ENCODE data around the gene PLXDC2. TPM values are rescaled to one million over a fixed set of nuclear protein-coding genes. Genes with fewer than 3 reads are reported as not detected.

Gene PLXDC2
- polyA plus RNA-seq, 2 of the 4 experiments (the other 2 are of a cell fraction) = 0.08 to 0.09 TPM

- TF ChIP-seq ATOH8 (CRISPR knock-in tag; IDR thresholded peaks at IDR 0.05; ENCODE audit: low read depth) = no peak
- no peak for TF ChIP-seq ZC3H11A (IDR thresholded peaks at IDR 0.05)
- no peak for TF ChIP-seq MAFK (IDR thresholded peaks at IDR 0.05; ENCODE audit: partially characterized antibody)
- TF ChIP-seq SMC3 (IDR thresholded peaks at IDR 0.05) = no peak
- FAIRE-seq = no peak
- no peak for ATAC-seq
- POLR2A ChIA-PET = no interaction called here
- WGBS (ENCODE audit: missing lambda C conversion rate) = 16% methylated on average over 5 of the region's 5 CpGs
- DNase-seq (ENCODE audit: low read depth in 1 of 2, low spot score in 1 of 2) = no peak
- no peak overlapping the region for H3K27ac ChIP-seq
- CTCF ChIA-PET = no interaction called here
- H3K9me3 ChIP-seq = no peaks in the 10 kb centered on the region
- H3K4me1 ChIP-seq = no peaks in the 10 kb centered on the region
- H3K4me3 ChIP-seq = no peak overlapping the region
- H3K4me2 ChIP-seq = no peak overlapping the region
Measured at GRCh38 chr10:19882621-19883020, 66.4 kb downstream of the PLXDC2 start.

- Histone ChIP-seq H3K4me1 (no peaks in the 10 kb centered on the region), H3K27ac (no peak overlapping the region), H3K4me2 (no peak overlapping the region), H3K4me3 (no peak overlapping the region), H3K9me3 (no peaks in the 10 kb centered on the region)
- FAIRE-seq (no peak), ATAC-seq (no peak), DNase-seq (ENCODE audit: low read depth in 1 of 2, low spot score in 1 of 2) (no peak)
- ChIA-PET CTCF (interaction anchor here (0.9 kb wide), 1 partner anchor 20 kb away, joined by 3 read pairs; no protein-coding TSS in a partner anchor), POLR2A (no interaction called here)
- no peak for TF ChIP-seq HOXB5 (CRISPR knock-in tag; IDR thresholded peaks at IDR 0.05)
- TF ChIP-seq RAD21 (conservative IDR thresholded peaks at IDR 0.05 in 1 of 2, IDR thresholded peaks at IDR 0.05 in 1 of 2) = no peak
- TF ChIP-seq HOXA7 (CRISPR knock-in tag; IDR thresholded peaks at IDR 0.05) = no peak
- TF ChIP-seq NPAS2 (CRISPR knock-in tag; IDR thresholded peaks at IDR 0.05; ENCODE audit: borderline replicate concordance) = no peak
- TF ChIP-seq MAX (IDR thresholded peaks at IDR 0.05) = no peak
- TF ChIP-seq FOXS1 (CRISPR knock-in tag; IDR thresholded peaks at IDR 0.05) = no peak
- no peak for TF ChIP-seq PBX3 (IDR thresholded peaks at IDR 0.05)
- TF ChIP-seq NFE2L2 (conservative IDR thresholded peaks at IDR 0.05; ENCODE audit: low read length) = no peak
- TF ChIP-seq FOSB (CRISPR knock-in tag; IDR thresholded peaks at IDR 0.05) = no peak
- TF ChIP-seq GATA3 (IDR thresholded peaks at IDR 0.05; ENCODE audit: borderline replicate concordance) = no peak
- TF ChIP-seq ZSCAN20 (CRISPR knock-in tag; IDR thresholded peaks at IDR 0.05) = no peak
- no peak for TF ChIP-seq BHLHE40 (IDR thresholded peaks at IDR 0.05; ENCODE audit: low read depth, low read length)
- TF ChIP-seq RFX5 (IDR thresholded peaks at IDR 0.05) = no peak
- TF ChIP-seq JUNB (IDR thresholded peaks at IDR 0.05) = no peak
- 13% methylated on average over 3 of the region's 3 CpGs for whole genome bisulfite sequencing (ENCODE audit: missing lambda C conversion rate)
Measured at GRCh38 chr10:19888061-19888660, 71.9 kb downstream of the PLXDC2 start.

- TF ChIP-seq FOSB (CRISPR knock-in tag; IDR thresholded peaks at IDR 0.05) = no peak
- POLR2A ChIA-PET = no interaction called here
- CTCF ChIA-PET = no interaction called here
- Histone ChIP-seq H3K4me1 (no peaks in the 10 kb centered on the region), H3K27ac (no peak overlapping the region), H3K9me3 (no peaks in the 10 kb centered on the region), H3K4me2 (no peak overlapping the region), H3K4me3 (no peak overlapping the region)
- no peak for FAIRE-seq
- no peak for ATAC-seq
- WGBS (ENCODE audit: missing lambda C conversion rate) = 46% methylated on average over 2 of the region's 2 CpGs
- no peak for DNase-seq (ENCODE audit: low read depth in 1 of 2, low spot score in 1 of 2)
Measured at GRCh38 chr10:19889256-19889655, 73.0 kb downstream of the PLXDC2 start.

- ATAC-seq (no peak), FAIRE-seq (no peak), DNase-seq (ENCODE audit: low read depth in 1 of 2, low spot score in 1 of 2) (no peak)
- H3K4me3 ChIP-seq = no peak overlapping the region
- WGBS (ENCODE audit: missing lambda C conversion rate) = 37% methylated on average over 6 of the region's 6 CpGs
- H3K27ac ChIP-seq = no peak overlapping the region
- no peak overlapping the region for H3K4me2 ChIP-seq
- ChIA-PET POLR2A (no interaction called here), CTCF (no interaction called here)
- H3K4me1 ChIP-seq = no peaks in the 10 kb centered on the region
- H3K9me3 ChIP-seq = no peaks in the 10 kb centered on the region
- TF ChIP-seq EHMT2 (IDR thresholded peaks at IDR 0.05; ENCODE audit: low read depth) = no peak
- TF ChIP-seq KDM1A (IDR thresholded peaks at IDR 0.05; ENCODE audit: low read depth) = no peak
- TF ChIP-seq SREBF2 (IDR thresholded peaks at IDR 0.05) = no peak
- no peak for TF ChIP-seq SMC3 (IDR thresholded peaks at IDR 0.05)
- TF ChIP-seq EP300 (IDR thresholded peaks at IDR 0.05) = no peak
- TF ChIP-seq MAFK (IDR thresholded peaks at IDR 0.05; ENCODE audit: partially characterized antibody) = no peak
- no peak for TF ChIP-seq JUNB (IDR thresholded peaks at IDR 0.05)
- no peak for TF ChIP-seq CTCF (IDR thresholded peaks at IDR 0.05)
- TF ChIP-seq HMGXB4 (CRISPR knock-in tag; IDR thresholded peaks at IDR 0.05; ENCODE audit: borderline replicate concordance) = no peak
- no peak for TF ChIP-seq E2F6 (IDR thresholded peaks at IDR 0.05; ENCODE audit: borderline replicate concordance, low read depth)
- no peak for TF ChIP-seq RCOR1 (IDR thresholded peaks at IDR 0.05; ENCODE audit: low read depth, low read length)
Measured at GRCh38 chr10:19891429-19891828, 75.2 kb downstream of the PLXDC2 start.

Data from A549 (cell line).